CD4-positive, CD25-positive, alpha-beta regulatory T cell (primary cell): ENCODE results near the gene SLAMF1. TPM values are rescaled to one million over a fixed set of nuclear protein-coding genes. Genes with fewer than 3 reads are reported as not detected.
"Not testable (repeated sequence)": the region's sequence is repeated elsewhere in the genome, so short reads cannot be mapped to it uniquely, and the experiment has no call there.

Experiments used
- ATAC-seq, 2 donors: fragments of 150-1000 bp; cut with Tn5 transposase; one replicate each; pipeline ENCODE4 v1.10.0; 2021; ENCODE audit warnings: low read depth in 2 of 2, moderate number of reproducible peaks in 2 of 2, moderate library complexity in 1 of 2
- DNase-seq, 3 donors: peaks; one replicate each; pipeline versions ENCODE4 v3.0.0 to v3.0.0-alpha.2; 2012 to 2022; ENCODE audit warnings: mixed read lengths in 1 of 3
- H3K27ac ChIP-seq: one replicate; pipeline ENCODE4 v1.7.0; 2013; ENCODE audit warnings: mild to moderate bottlenecking, low read length; ENCODE audit not compliant: insufficient read depth, poor library complexity, severe bottlenecking
- H3K27me3 ChIP-seq: one replicate; pipeline ENCODE4 v1.7.0; 2013; ENCODE audit warnings: low read length; ENCODE audit not compliant: control insufficient read depth, insufficient read depth
- H3K36me3 ChIP-seq: one replicate; pipeline ENCODE4 v1.7.0; 2013; ENCODE audit warnings: mild to moderate bottlenecking, low read length, moderate library complexity; ENCODE audit not compliant: control insufficient read depth, insufficient read depth
- H3K4me1 ChIP-seq: 2 replicates; pipeline ENCODE4 v1.7.0; 2013; ENCODE audit warnings: mild to moderate bottlenecking, low read length; ENCODE audit not compliant: insufficient read depth, control insufficient read depth, poor library complexity, severe bottlenecking
- H3K4me3 ChIP-seq: one replicate; pipeline ENCODE4 v1.7.0; 2013; ENCODE audit warnings: low read depth, mild to moderate bottlenecking, low read length, moderate library complexity
- H3K9me3 ChIP-seq, 2 experiments: 1 replicate in 1 of 2; 2 replicates in 1 of 2; pipeline ENCODE4 v1.7.0; 2013; ENCODE audit warnings: low read length in 2 of 2, mild to moderate bottlenecking in 1 of 2, moderate library complexity in 1 of 2; ENCODE audit not compliant: control insufficient read depth in 2 of 2
- H3K27ac Mint-ChIP-seq, 3 donors: one replicate each; pipeline ENCODE4 v1.8.0; 2020 to 2022; ENCODE audit warnings: mild to moderate bottlenecking in 3 of 3, mixed read lengths in 3 of 3, moderate library complexity in 2 of 3
- H3K27me3 Mint-ChIP-seq: one replicate; pipeline ENCODE4 v1.8.0; 2022; ENCODE audit warnings: mild to moderate bottlenecking, mixed read lengths
- H3K36me3 Mint-ChIP-seq: one replicate; pipeline ENCODE4 v1.8.0; 2020; ENCODE audit warnings: mixed read lengths
- H3K4me1 Mint-ChIP-seq, 4 donors: one replicate each; pipeline ENCODE4 v1.8.0; 2020 to 2022; ENCODE audit warnings: mixed read lengths in 4 of 4, mild to moderate bottlenecking in 1 of 4
- H3K4me3 Mint-ChIP-seq, 4 donors: one replicate each; pipeline ENCODE4 v1.8.0; 2020 to 2022; ENCODE audit warnings: mild to moderate bottlenecking in 4 of 4, mixed read lengths in 4 of 4, moderate library complexity in 3 of 4
- H3K9me3 Mint-ChIP-seq, 7 donors: one replicate each; pipeline ENCODE4 v1.8.0; 2020 to 2022; ENCODE audit warnings: mixed read lengths in 7 of 7, mild to moderate bottlenecking in 3 of 7, moderate library complexity in 2 of 7
- polyA plus RNA-seq, 4 donors: library from polyadenylated mRNA; unstranded; fragments of 300-500 nt; fragmentation: Illumina TruSeq; gene quantifications; one replicate each; pipeline ENCODE4 v1.2.3, GENCODE V29; 2021
- total RNA-seq: library from RNA; stranded (reverse); gene quantifications from one replicate; pipeline ENCODE4 v1.2.3, GENCODE V29; 2022

Gene SLAMF1
- total and polyA plus RNA-seq, 5 donors from 2014 or later = 33.5 to 70.3 (median 44.2) TPM

DNA sequence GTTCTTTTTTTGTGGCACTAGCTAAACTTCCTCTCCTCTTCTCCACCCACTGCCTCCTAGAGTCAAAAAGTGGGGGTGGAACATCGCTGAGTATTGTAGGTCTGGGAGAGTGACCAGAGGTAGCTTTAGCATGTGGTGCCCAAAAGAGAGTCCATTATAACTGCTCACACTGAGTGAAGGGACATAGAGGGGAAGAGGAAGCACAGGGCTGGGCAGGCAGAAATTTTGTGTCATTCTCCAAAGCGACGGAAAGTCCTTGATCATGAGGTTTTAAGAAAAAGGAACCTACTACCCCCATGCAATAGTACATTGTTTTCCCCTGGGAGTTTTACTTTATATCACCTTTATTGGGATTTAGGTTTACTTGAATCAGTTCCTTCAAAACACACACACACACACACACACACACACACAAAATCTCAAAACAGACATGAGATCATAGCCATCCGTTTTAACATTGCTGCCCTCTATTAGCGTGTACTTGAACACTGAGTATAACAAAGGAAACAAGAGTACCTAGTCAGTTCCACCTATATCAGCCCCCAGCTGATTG lies 71.7 kb downstream of the SLAMF1 start:
- no peaks in the 10 kb centered on the region for H3K27me3 ChIP-seq
- peak overlapping the region; percentile 75 for H3K27ac ChIP-seq
- Mint-ChIP-seq H3K27ac (peak overlapping the region; percentile 89 to 98 (median 92)), H3K9me3 (peaks cover 0 to 5% (median 0%) of the 10 kb centered on the region in 7 donors), H3K4me1 (peaks cover 47 to 95% (median 69%) of the 10 kb centered on the region in 4 donors), H3K27me3 (no peaks in the 10 kb centered on the region), H3K36me3 (peaks cover 26% of the 10 kb centered on the region), H3K4me3 (peak overlapping the region; percentile 57 to 93 (median 78))
- H3K4me3 ChIP-seq = peak overlapping the region; percentile 96
- peak in 1 of 3 donors; percentile 36 for DNase-seq
- no peaks in the 10 kb centered on the region for H3K9me3 ChIP-seq
- peaks cover 12% of the 10 kb centered on the region for H3K36me3 ChIP-seq
- H3K4me1 ChIP-seq = peaks cover 73% of the 10 kb centered on the region
- ATAC-seq = peak in 1 of 2 donors; percentile 20

DNA sequence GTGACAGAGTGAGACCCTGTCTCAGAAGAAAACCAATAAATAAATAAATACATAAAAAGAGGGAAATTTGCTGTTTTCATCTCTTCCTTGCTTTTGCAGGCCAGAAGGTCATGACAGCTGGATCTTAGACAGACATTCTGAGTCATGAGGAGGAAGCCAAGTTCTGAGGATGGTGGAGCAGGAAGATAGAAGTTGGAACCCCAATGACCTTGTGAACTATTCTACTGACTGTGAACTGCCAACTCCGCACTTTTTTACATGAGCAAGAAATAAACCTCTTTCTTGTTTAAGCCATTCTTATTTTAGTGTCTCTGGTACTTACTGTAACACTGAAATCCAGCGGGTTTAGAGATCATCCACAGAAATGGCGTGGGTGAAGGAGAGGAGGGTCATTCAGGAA lies 76.0 kb downstream of the SLAMF1 start:
- no peak for ATAC-seq
- Mint-ChIP-seq H3K36me3 (peaks cover 29% of the 10 kb centered on the region), H3K4me3 (peak overlapping the region in 3 of 4 donors; percentile 35 to 93 (median 76)), H3K27me3 (no peaks in the 10 kb centered on the region), H3K27ac (peak overlapping the region; percentile 79 to 90 (median 86)), H3K9me3 (peaks cover 0 to 5% (median 0%) of the 10 kb centered on the region in 7 donors), H3K4me1 (peaks cover 50 to 98% (median 78%) of the 10 kb centered on the region in 4 donors)
- Histone ChIP-seq H3K9me3 (no peaks in the 10 kb centered on the region), H3K36me3 (peaks cover 12% of the 10 kb centered on the region), H3K4me1 (peaks cover 96% of the 10 kb centered on the region), H3K27me3 (no peaks in the 10 kb centered on the region), H3K27ac (peak overlapping the region; percentile 21), H3K4me3 (peak overlapping the region; percentile 22)
- no peak for DNase-seq

DNA sequence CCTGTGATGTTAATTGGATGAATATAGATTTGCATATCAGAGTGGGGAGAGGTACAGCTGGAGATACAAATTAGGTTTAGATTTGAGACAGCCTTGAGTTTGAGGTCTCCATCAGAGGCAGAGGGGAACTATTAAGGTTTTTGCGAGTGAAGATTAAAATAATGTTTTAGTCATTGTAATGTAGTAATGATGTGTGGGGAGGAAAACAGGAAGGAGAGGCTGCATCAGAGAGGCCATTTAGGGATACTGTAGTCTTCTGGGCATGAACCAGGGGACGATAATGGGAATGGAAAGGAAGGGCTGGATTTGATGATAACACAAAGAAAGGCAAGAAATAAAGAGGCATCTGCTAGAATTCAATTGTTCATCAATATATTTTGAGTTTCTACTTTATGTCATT lies 77.0 kb downstream of the SLAMF1 start:
- peak overlapping the region; percentile 84 for H3K27ac ChIP-seq
- Mint-ChIP-seq H3K4me1 (peaks cover 40 to 98% (median 78%) of the 10 kb centered on the region in 4 donors), H3K27ac (peak overlapping the region; percentile 74 to 99 (median 86)), H3K27me3 (no peaks in the 10 kb centered on the region), H3K4me3 (peak overlapping the region; percentile 24 to 64 (median 42)), H3K36me3 (peaks cover 30% of the 10 kb centered on the region), H3K9me3 (peaks cover 0 to 5% (median 0%) of the 10 kb centered on the region in 7 donors)
- H3K36me3 ChIP-seq = peaks cover 12% of the 10 kb centered on the region
- no peak for DNase-seq
- H3K27me3 ChIP-seq = no peaks in the 10 kb centered on the region
- peak overlapping the region; percentile 63 for H3K4me3 ChIP-seq
- H3K4me1 ChIP-seq = peaks cover 96% of the 10 kb centered on the region
- H3K9me3 ChIP-seq = no peaks in the 10 kb centered on the region
- ATAC-seq = no peak

DNA sequence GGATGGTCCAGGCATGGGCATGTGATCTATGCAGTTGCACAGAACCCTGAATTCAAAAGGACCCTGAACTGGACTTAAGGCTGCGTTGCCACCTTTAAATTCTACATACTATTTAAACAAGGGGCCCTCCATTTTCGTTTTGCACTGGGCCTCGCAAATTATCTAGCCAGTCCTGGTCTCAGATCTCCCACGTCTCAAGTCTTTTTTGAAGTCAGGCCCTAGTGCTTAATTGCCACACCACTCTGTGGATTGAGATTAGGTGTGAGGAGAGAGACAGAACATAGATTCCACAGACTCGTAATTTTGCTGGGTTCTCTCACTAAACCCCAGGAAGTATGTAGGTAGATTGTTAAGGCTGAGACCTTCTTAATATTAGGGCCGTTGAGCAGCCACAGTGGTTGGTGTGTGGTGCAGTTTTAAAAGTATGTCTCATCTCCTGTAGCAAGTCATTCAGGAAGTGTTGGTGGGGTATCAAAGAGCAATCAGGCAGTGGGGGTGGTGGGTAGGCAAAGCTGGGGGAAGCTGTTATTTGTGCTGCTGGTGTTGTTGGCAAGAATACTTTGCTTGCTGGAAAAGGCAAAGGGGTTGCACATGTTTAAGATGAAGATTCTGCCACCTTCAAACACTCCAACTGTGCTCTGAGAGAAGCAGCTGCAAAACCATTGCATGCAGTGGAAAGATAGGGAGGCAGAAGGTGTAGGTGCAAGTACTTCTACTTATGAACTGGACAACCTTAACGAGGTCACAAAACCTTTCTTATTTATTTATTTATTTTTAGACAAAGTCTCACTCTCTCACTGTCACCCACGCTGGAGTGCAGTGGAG lies 78.8 kb downstream of the SLAMF1 start:
- no peaks in the 10 kb centered on the region for H3K27me3 Mint-ChIP-seq
- Histone ChIP-seq H3K27ac (peak overlapping the region; percentile 84), H3K4me3 (peak overlapping the region; percentile 70), H3K4me1 (peaks cover 91% of the 10 kb centered on the region), H3K27me3 (no peaks in the 10 kb centered on the region), H3K9me3 (peaks cover 0 to 4% of the 10 kb centered on the region in 2 experiments), H3K36me3 (peaks cover 19% of the 10 kb centered on the region)
- peak overlapping the region; percentile 18 to 75 (median 60) for H3K4me3 Mint-ChIP-seq
- peaks cover 33% of the 10 kb centered on the region for H3K36me3 Mint-ChIP-seq
- H3K9me3 Mint-ChIP-seq = peaks cover 0 to 8% (median 0%) of the 10 kb centered on the region in 7 donors
- peak overlapping the region; percentile 86 to 99 (median 95) for H3K27ac Mint-ChIP-seq
- peaks cover 35 to 97% (median 72%) of the 10 kb centered on the region in 4 donors for H3K4me1 Mint-ChIP-seq
- DNase-seq = peak; percentile 43 to 86 (median 68)
- ATAC-seq = peak; percentile 92 to 93

DNA sequence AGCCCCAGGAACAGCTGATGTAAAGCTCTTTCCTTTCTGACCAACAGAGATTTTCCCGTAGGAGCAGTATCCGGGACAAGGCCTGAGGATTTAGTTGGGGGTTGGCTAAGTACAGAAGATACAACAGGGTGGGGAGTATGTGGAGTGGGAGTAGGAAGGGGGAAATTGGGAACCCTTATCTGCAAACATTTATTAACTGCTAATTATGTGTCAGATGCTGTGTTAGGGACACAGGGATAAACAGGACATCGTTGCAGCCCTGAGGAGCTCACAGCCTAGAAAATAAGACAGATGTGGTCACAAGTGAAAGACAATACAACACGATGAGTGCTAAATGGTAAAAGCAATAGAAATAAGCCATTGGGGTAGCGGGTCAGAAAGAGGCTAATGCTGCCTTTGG lies 79.5 kb downstream of the SLAMF1 start:
- DNase-seq = no peak
- H3K4me1 Mint-ChIP-seq = peaks cover 37 to 97% (median 74%) of the 10 kb centered on the region in 4 donors
- no peaks in the 10 kb centered on the region for H3K27me3 ChIP-seq
- H3K36me3 Mint-ChIP-seq = peaks cover 38% of the 10 kb centered on the region
- H3K27ac ChIP-seq = peak overlapping the region; percentile 84
- H3K27ac Mint-ChIP-seq = peak overlapping the region; percentile 86 to 99 (median 95)
- no peak for ATAC-seq
- peak overlapping the region; percentile 70 for H3K4me3 ChIP-seq
- peak overlapping the region in 3 of 4 donors; percentile 47 to 75 (median 66) for H3K4me3 Mint-ChIP-seq
- peaks cover 24% of the 10 kb centered on the region for H3K36me3 ChIP-seq
- peaks cover 2 to 8% of the 10 kb centered on the region in 2 experiments for H3K9me3 ChIP-seq
- H3K9me3 Mint-ChIP-seq = peaks cover 0 to 14% (median 2%) of the 10 kb centered on the region in 7 donors
- peaks cover 84% of the 10 kb centered on the region for H3K4me1 ChIP-seq
- H3K27me3 Mint-ChIP-seq = no peaks in the 10 kb centered on the region

DNA sequence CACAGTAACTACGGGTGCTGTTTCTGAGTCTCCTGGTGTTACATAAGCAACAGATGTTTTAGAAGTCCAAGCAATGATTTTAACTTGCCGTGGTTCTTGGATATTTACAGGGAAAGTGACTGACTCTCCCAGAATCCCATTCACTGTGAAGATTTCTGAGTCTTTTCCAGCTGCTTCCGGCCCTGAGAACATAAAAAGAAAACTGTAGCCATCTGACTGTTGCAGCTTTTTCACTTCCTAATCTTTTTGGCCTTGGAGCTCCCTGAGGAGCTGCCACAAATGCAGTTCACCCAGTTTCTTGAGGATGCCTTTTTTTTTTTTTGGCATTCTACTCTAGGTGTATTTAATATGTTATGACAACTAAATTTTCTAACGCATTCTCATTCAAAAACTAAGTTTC lies 81.3 kb downstream of the SLAMF1 start:
- peaks cover 47 to 98% (median 74%) of the 10 kb centered on the region in 4 donors for H3K4me1 Mint-ChIP-seq
- H3K4me3 Mint-ChIP-seq = peak overlapping the region in 3 of 4 donors; percentile 54 to 66 (median 65)
- H3K27ac ChIP-seq = peak overlapping the region; percentile 84
- ATAC-seq (no peak), DNase-seq (no peak)
- H3K4me3 ChIP-seq = peak overlapping the region; percentile 29
- no peaks in the 10 kb centered on the region for H3K27me3 ChIP-seq
- H3K36me3 ChIP-seq = peaks cover 15% of the 10 kb centered on the region
- peaks cover 85% of the 10 kb centered on the region for H3K4me1 ChIP-seq
- peak overlapping the region; percentile 34 to 95 (median 86) for H3K27ac Mint-ChIP-seq
- peaks cover 4% of the 10 kb centered on the region for H3K27me3 Mint-ChIP-seq
- H3K9me3 ChIP-seq = peaks cover 2 to 8% of the 10 kb centered on the region in 2 experiments
- peaks cover 0 to 13% (median 2%) of the 10 kb centered on the region in 7 donors for H3K9me3 Mint-ChIP-seq
- peaks cover 24% of the 10 kb centered on the region for H3K36me3 Mint-ChIP-seq

DNA sequence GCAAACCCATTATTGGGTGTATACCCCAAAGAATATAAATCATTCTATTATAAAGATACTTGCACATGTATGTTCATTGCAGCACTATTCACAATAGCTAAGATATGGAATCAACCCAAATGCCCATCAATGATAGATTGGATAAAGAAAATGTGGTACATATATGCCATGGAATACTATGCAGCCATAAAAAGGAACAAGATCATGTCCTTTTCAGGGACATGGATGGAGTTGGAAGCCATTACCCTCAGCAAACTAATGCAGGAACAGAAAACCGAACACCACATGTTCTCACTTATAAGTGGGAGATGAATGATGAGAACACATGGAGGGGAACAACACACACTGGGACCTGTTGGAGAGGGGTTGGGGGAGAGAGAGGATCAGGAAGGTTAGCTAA lies 83.6 kb downstream of the SLAMF1 start:
- peaks cover 79% of the 10 kb centered on the region for H3K4me1 ChIP-seq
- H3K4me3 ChIP-seq, H3K27me3 Mint-ChIP-seq, H3K9me3 ChIP-seq, H3K27me3 ChIP-seq, ATAC-seq, DNase-seq: not testable (repeated sequence)
- Mint-ChIP-seq H3K36me3 (peaks cover 18% of the 10 kb centered on the region), H3K9me3 (peaks cover 0 to 13% (median 4%) of the 10 kb centered on the region in 7 donors), H3K27ac (peak overlapping the region in 2 of 3 donors; percentile 23 to 93), H3K4me3 (peak overlapping the region in 2 of 4 donors; percentile 8 to 81), H3K4me1 (peaks cover 51 to 98% (median 80%) of the 10 kb centered on the region in 4 donors)
- H3K36me3 ChIP-seq = peaks cover 11% of the 10 kb centered on the region
- H3K27ac ChIP-seq = peak overlapping the region; percentile 16
